ENCODE results near the gene HAUS5.
"Not testable (repeated sequence)": the region's sequence is repeated elsewhere in the genome, so short reads cannot be mapped to it uniquely, and the experiment has no call there.

Gene HAUS5

DNA sequence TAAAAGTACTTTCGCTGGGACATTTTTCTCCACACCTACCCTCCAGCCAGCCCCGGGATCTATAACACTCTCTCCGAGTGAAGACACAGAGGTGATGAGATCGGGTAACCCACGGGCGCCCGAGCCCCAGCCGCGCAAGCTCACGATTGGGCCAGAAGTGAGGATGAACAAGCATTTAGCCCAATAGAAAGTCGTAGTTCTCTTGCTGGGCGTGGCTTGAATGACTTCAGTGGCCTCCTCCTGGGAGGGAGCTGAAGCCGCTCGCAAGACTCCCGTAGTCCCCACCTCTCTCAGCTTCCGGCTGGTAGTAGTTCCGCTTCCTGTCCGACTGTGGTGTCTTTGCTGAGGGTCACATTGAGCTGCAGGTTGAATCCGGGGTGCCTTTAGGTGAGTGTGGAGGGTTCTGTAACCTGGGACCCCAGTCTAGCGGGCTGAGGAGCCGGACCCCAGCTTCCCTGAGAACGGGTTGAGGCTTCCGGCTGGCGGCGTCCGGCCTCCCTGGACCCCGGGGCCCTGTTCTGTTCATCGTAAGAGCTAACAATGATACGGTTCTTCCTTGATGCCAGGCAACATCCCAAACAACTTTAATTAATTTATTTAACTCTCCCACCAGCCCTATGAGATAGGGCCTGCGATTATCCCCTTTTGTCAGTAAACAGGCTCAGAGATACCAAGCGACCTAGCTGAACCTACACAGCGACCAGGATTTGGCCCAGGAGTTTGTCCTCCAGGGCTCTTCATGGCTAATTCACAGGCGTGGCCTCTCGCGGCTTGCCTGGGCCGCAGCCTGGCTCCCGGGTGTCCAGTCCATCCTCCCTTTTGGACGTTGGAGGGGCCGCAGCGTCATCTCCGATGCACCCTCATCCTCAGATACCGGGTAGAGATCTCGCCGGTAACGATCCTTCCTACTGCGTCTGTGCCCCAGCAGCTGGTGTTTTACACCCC lies 35.8 kb downstream of the HAUS5 start, which contains the start of gene COX6B1:
TSS of gene COX6B1 (plus strand) at position 307 of the 945 bp plus-strand sequence. CDS start 2,921 bp downstream, outside the sequence.
- H3K4me3 ChIP-seq (ENCODE audit: low read length) = peak within 1 kb of the TSS; percentile 90
- TF ChIP-seq, protein P1, sequence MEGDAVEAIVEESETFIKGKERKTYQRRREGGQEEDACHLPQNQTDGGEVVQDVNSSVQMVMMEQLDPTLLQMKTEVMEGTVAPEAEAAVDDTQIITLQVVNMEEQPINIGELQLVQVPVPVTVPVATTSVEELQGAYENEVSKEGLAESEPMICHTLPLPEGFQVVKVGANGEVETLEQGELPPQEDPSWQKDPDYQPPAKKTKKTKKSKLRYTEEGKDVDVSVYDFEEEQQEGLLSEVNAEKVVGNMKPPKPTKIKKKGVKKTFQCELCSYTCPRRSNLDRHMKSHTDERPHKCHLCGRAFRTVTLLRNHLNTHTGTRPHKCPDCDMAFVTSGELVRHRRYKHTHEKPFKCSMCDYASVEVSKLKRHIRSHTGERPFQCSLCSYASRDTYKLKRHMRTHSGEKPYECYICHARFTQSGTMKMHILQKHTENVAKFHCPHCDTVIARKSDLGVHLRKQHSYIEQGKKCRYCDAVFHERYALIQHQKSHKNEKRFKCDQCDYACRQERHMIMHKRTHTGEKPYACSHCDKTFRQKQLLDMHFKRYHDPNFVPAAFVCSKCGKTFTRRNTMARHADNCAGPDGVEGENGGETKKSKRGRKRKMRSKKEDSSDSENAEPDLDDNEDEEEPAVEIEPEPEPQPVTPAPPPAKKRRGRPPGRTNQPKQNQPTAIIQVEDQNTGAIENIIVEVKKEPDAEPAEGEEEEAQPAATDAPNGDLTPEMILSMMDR (conservative IDR thresholded peaks at IDR 0.05; ENCODE audit: low read length) = no peak
- peak; percentile 97 for DNase-seq (ENCODE audit: low read depth)

DNA sequence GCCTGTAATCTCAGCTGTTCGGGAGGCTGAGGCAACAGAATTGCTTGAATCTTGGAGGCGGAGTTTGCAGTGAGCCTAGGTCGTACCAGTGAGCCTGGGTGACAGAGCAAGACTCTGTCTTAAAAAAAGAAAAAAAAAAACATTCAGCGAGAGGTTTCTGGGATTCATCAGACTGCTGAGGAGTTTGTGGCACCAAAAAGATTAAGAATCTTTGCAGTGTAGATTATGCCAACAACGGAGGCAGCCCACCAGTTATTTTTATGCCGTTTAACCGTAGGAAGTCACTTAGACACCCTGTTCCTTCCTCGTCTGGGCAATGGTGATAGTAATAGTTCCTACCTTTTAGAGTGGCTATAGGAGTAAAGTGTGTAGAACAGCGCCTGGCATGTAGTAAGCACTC lies 38.0 kb downstream of the HAUS5 start:
- TF ChIP-seq, protein P1 (conservative IDR thresholded peaks at IDR 0.05; ENCODE audit: low read length) = no peak
- H3K4me3 ChIP-seq (ENCODE audit: low read length) = no peak overlapping the region
- DNase-seq (ENCODE audit: low read depth) = no peak

GRCh38 chr19:35654828-35655227 lies 42.3 kb downstream of the HAUS5 start:
- not testable (repeated sequence) for DNase-seq (ENCODE audit: low read depth); H3K4me3 ChIP-seq (ENCODE audit: low read length)

DNA sequence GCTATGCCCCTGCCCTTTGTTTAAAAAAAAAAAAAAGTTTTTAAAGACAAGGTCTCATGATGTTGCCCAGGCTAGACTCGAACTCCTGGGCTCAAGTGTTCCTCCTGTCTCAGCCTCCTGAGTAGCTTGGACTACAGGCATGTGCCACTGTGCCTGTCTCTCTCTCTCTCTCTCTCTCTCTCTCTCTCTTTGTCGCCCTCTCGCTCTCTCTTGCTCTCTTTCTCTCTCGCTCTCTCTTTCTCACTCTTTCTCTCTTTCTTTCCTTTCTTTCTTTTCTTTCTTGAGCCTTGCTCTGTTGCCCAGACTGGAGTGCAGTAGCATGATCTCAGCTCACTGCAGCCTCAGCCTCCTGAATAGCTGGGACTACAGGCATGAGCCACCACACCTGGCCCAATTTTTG lies 43.1 kb downstream of the HAUS5 start:
- DNase-seq (ENCODE audit: low read depth) = no peak
- TF ChIP-seq, protein P1 (conservative IDR thresholded peaks at IDR 0.05; ENCODE audit: low read length) = no peak
- no peak overlapping the region for H3K4me3 ChIP-seq (ENCODE audit: low read length)

GRCh38 chr19:35656700-35657099 lies 44.2 kb downstream of the HAUS5 start:
- H3K4me3 ChIP-seq (ENCODE audit: low read length) = no peak overlapping the region
- TF ChIP-seq, protein P1 (conservative IDR thresholded peaks at IDR 0.05; ENCODE audit: low read length) = no peak
- no peak for DNase-seq (ENCODE audit: low read depth)

DNA sequence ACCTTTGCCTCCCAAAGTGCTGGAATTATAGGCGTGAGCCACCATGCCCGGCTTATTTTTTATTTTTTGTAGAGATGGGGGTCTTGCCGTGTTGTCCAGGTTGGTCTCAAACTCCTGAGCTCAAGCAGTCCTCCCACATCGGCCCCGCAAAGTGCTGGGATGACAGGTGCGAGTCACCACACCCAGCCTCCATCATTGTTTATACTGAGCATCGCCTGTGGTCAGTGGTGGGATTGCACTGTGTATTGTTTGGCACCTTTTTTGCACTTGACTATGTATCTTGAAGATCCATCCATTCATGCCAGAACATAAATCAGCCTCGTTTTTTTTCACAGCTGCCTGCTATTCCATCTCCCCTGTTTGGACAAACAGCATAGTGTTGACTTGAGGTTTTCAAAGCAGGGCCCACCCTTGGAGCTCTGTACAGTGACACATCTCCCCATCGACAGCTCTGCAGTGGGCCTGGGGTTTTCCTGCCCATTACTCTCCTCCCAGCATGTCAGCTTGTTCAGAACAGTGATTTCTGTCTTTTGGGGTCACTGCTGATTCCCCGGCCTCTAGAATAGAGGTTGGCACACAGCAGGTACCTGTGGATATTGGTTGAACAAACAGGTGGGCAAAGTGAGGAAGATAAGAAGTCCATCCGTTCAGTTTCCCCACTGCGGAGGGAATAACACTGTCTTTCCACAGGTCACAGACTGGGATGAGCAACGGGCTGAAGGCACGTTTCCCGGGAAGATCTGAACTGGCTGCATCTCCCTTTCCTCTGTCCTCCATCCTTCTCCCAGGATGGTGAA lies 45.6 kb downstream of the HAUS5 start:
- H3K4me3 ChIP-seq (ENCODE audit: low read length) = no peak overlapping the region
- no peak for DNase-seq (ENCODE audit: low read depth)
- TF ChIP-seq, protein P1 (conservative IDR thresholded peaks at IDR 0.05; ENCODE audit: low read length) = 0 out of 2 replicates have a peak, but pooled peaks have one; percentile 1

DNA sequence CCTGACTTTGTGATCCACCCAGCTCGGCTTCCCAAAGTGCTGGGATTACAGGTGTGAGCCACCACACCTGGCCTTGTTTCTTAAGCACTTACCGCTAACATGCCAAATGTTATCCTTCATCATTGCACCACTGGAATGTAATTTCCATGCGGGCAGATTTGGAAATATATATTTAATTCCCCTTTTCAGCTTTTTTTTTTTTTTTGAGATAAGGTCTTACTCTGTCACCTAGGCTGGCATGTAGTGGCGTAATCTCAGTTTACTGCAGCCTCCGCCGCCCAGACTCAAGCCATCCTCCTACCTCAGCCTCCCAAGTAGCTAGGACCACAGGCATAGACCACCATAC lies 49.4 kb downstream of the HAUS5 start:
- TF ChIP-seq, protein P1 (conservative IDR thresholded peaks at IDR 0.05; ENCODE audit: low read length) = no peak
- DNase-seq (ENCODE audit: low read depth) = no peak

More for the DNA sequence above, 49.4 kb downstream of the HAUS5 start:
- H3K4me3 ChIP-seq (ENCODE audit: low read length) = no peak overlapping the region

All from AG10803 (cell line).